Vagina (tissue), 2 donors: Measurements from ENCODE around the gene ARFRP1.

ENCODE experiments used
- CTCF ChIP-seq, 3 experiments: fragments of 450-650 bp in 2 of 3; fragments of 200-600 bp in 1 of 3; sonication (generic) in 1 of 3; IDR thresholded peaks; one replicate each; pipeline ENCODE4 v1.5.1; 2017 to 2019; ENCODE audit warnings: antibody characterized with exemption in 3 of 3, mild to moderate bottlenecking in 2 of 3, moderate library complexity in 2 of 3
- POLR2A ChIP-seq, 2 donors: fragments of 450-650 bp; IDR thresholded peaks; one replicate each; pipeline ENCODE4 v1.6.1; 2017; ENCODE audit warnings: antibody characterized with exemption in 2 of 2, mild to moderate bottlenecking in 2 of 2, moderate library complexity in 2 of 2
- POLR2AphosphoS5 ChIP-seq, 2 donors: sonication (generic); formaldehyde crosslinking; IDR thresholded peaks; one replicate each; pipeline ENCODE4 v1.9.0; 2017; ENCODE audit warnings: antibody characterized with exemption in 2 of 2, mild to moderate bottlenecking in 2 of 2, low read depth in 1 of 2; ENCODE audit not compliant: insufficient read depth in 1 of 2

GRCh38 chr20:63682384-63683139 lies 25.2 kb downstream of the ARFRP1 start:
- TF ChIP-seq CTCF (IDR thresholded peaks at IDR 0.05): no peak
- TF ChIP-seq POLR2AphosphoS5 (IDR thresholded peaks at IDR 0.05; ENCODE audit: insufficient read depth in 1 of 2, low read depth in 1 of 2): peak; percentile 72 to 80
- TF ChIP-seq POLR2A (IDR thresholded peaks at IDR 0.05): no peak
